Measurements from ENCODE around the gene SERPINB13.
"Not testable (repeated sequence)": the region's sequence is repeated elsewhere in the genome, so short reads cannot be mapped to it uniquely, and the experiment has no call there.

DNA sequence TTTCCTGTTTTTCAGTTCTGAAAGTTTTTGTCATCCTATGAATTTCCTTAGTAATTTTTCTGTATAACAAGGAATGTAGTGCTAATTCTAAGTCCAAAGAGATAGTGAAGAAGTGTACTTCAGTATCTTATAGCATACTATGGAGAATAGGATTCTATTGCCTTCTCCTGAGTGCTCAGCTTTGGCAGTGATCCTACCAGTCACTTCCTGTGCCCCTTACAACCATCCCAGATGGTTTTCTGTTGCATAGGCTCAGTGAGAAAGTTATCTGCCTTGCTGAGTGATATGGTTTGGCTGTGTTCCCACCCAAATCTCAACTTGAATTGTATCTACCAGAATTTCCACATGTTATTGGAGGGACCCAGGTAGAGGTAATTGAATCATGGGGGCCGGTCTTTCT is 57.6 kb downstream of the SERPINB13 start:
- TF ChIP-seq, protein P1, sequence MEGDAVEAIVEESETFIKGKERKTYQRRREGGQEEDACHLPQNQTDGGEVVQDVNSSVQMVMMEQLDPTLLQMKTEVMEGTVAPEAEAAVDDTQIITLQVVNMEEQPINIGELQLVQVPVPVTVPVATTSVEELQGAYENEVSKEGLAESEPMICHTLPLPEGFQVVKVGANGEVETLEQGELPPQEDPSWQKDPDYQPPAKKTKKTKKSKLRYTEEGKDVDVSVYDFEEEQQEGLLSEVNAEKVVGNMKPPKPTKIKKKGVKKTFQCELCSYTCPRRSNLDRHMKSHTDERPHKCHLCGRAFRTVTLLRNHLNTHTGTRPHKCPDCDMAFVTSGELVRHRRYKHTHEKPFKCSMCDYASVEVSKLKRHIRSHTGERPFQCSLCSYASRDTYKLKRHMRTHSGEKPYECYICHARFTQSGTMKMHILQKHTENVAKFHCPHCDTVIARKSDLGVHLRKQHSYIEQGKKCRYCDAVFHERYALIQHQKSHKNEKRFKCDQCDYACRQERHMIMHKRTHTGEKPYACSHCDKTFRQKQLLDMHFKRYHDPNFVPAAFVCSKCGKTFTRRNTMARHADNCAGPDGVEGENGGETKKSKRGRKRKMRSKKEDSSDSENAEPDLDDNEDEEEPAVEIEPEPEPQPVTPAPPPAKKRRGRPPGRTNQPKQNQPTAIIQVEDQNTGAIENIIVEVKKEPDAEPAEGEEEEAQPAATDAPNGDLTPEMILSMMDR (IDR thresholded peaks at IDR 0.05 in 8 of 11, conservative IDR thresholded peaks at IDR 0.05 in 3 of 11): not testable (repeated sequence)
- not testable (repeated sequence) for TF ChIP-seq POLR2AphosphoS5, POLR2A (IDR thresholded peaks at IDR 0.05)

Data from spleen (tissue), 7 donors.